Neural cell (in vitro differentiated cells): Measurements from ENCODE around the gene DEFB121. TPM values are rescaled to one million over a fixed set of nuclear protein-coding genes. Genes with fewer than 3 reads are reported as not detected.

Experiments used
- H2AFZ ChIP-seq: fragments of 200-600, 300-800 bp; sonication (generic), shearing (Covaris generic); 2 replicates; pipeline ENCODE4 v1.6.0; 2014; ENCODE audit warnings: low read depth, mild to moderate bottlenecking, antibody characterized with exemption, low read length, moderate library complexity
- H3F3A ChIP-seq: fragments of 200-600 bp; shearing (Covaris generic); 2 replicates; pipeline ENCODE4 v1.6.1; 2016; ENCODE audit warnings: mild to moderate bottlenecking, moderate library complexity, mixed read lengths, antibody characterized with exemption, low read length; ENCODE audit not compliant: insufficient read depth, poor library complexity, severe bottlenecking
- H3K27ac ChIP-seq: fragments of 200-600, 300-800 bp; sonication (generic), shearing (Covaris generic); 2 replicates; pipeline ENCODE4 v1.5.1; 2014; ENCODE audit warnings: mild to moderate bottlenecking, low read length, moderate library complexity
- H3K27me3 ChIP-seq: fragments of 300-800, 200-600 bp; sonication (generic), shearing (Covaris generic); 2 replicates; pipeline ENCODE4 v1.6.0; 2014; ENCODE audit warnings: mild to moderate bottlenecking, low read depth, low read length, moderate library complexity; ENCODE audit not compliant: insufficient read depth
- H3K36me3 ChIP-seq: fragments of 300-800, 200-600 bp; sonication (generic), shearing (Covaris generic); 2 replicates; pipeline ENCODE4 v1.5.1; 2014; ENCODE audit warnings: mild to moderate bottlenecking, antibody characterized with exemption, low read length, moderate library complexity; ENCODE audit not compliant: insufficient read depth
- H3K4me2 ChIP-seq: fragments of 300-800, 200-600 bp; sonication (generic), shearing (Covaris generic); 2 replicates; pipeline ENCODE4 v1.6.0; 2014; ENCODE audit warnings: mild to moderate bottlenecking, low read length
- H3K4me3 ChIP-seq: fragments of 300-800, 200-600 bp; sonication (generic), shearing (Covaris generic); 2 replicates; pipeline ENCODE4 v1.5.1; 2014; ENCODE audit warnings: mild to moderate bottlenecking, low read length, moderate library complexity
- H3K79me2 ChIP-seq: fragments of 200-600 bp; shearing (Covaris generic); replicated peaks from 2 replicates; pipeline ENCODE4 v1.6.0; 2014; ENCODE audit warnings: mild to moderate bottlenecking, low read length, moderate library complexity; ENCODE audit not compliant: insufficient read depth
- H3K9ac ChIP-seq: fragments of 300-800, 200-600 bp; sonication (generic), shearing (Covaris generic); 2 replicates; pipeline ENCODE4 v1.6.1; 2016; ENCODE audit warnings: mild to moderate bottlenecking, low read length, mixed read lengths
- H3K9me2 ChIP-seq: fragments of 200-600 bp; shearing (Covaris generic); 2 replicates; pipeline ENCODE4 v1.6.1; 2016; ENCODE audit warnings: mild to moderate bottlenecking, low read length, mixed read lengths; ENCODE audit not compliant: insufficient read depth
- H3K9me3 ChIP-seq: fragments of 200-600, 300-800 bp; sonication (generic), shearing (Covaris generic); 2 replicates; pipeline ENCODE4 v1.6.1; 2016; ENCODE audit warnings: mild to moderate bottlenecking, mixed run types, low read length, moderate library complexity, mixed read lengths
- H4K20me1 ChIP-seq: fragments of 200-600 bp; shearing (Covaris generic); 2 replicates; pipeline ENCODE4 v1.6.1; 2016; ENCODE audit warnings: mild to moderate bottlenecking, mixed run types; ENCODE audit not compliant: insufficient read depth
- CTCF ChIP-seq: fragments of 450-650 bp; IDR thresholded peaks from 2 replicates; pipeline ENCODE4 v1.5.1; 2014; ENCODE audit warnings: antibody characterized with exemption, mild to moderate bottlenecking, moderate library complexity; ENCODE audit not compliant: poor library complexity, severe bottlenecking
- EP300 ChIP-seq: fragments of 450-650 bp; conservative IDR thresholded peaks from 2 replicates; pipeline ENCODE4 v1.6.1; 2014; ENCODE audit warnings: antibody characterized with exemption, mild to moderate bottlenecking, moderate library complexity; ENCODE audit not compliant: poor library complexity, severe bottlenecking
- EZH2 ChIP-seq: fragments of 200-600, 300-800 bp; shearing (Covaris generic), sonication (generic); IDR thresholded peaks from 2 replicates; pipeline ENCODE4 v1.6.1; 2014; ENCODE audit warnings: antibody characterized with exemption, low read length, borderline replicate concordance, mild to moderate bottlenecking; ENCODE audit not compliant: insufficient read depth, poor library complexity, severe bottlenecking
- MXI1 ChIP-seq: fragments of 450-650 bp; conservative IDR thresholded peaks from 2 replicates; pipeline ENCODE4 v1.6.1; 2014; ENCODE audit warnings: antibody characterized with exemption, mild to moderate bottlenecking; ENCODE audit not compliant: poor library complexity, severe bottlenecking
- POLR2AphosphoS5 ChIP-seq: IDR thresholded peaks from 2 replicates; pipeline ENCODE4 v1.6.1; 2012
- RAD21 ChIP-seq: fragments of 450-650 bp; conservative IDR thresholded peaks from 2 replicates; pipeline ENCODE4 v1.6.1; 2014; ENCODE audit warnings: antibody characterized with exemption, mild to moderate bottlenecking, moderate library complexity
- SMC3 ChIP-seq: fragments of 450-650 bp; conservative IDR thresholded peaks from 2 replicates; pipeline ENCODE4 v1.6.1; 2014; ENCODE audit warnings: antibody characterized with exemption, mild to moderate bottlenecking, moderate library complexity; ENCODE audit not compliant: poor library complexity
- TAF1 ChIP-seq: IDR thresholded peaks from 2 replicates; pipeline ENCODE4 v1.6.1; 2012; ENCODE audit warnings: low read depth
- polyA plus RNA-seq: library from polyadenylated mRNA; depleted of rRNA; stranded (reverse); fragments of >200 nt; gene quantifications from 2 replicates; pipeline ENCODE4 v1.2.3, GENCODE V29; 2014
- TF ChIP-seq, protein P1 (sequence below): IDR thresholded peaks from 2 replicates; pipeline ENCODE4 v1.6.1; 2012; ENCODE audit warnings: borderline replicate concordance

The DEFB121 gene
- polyA plus RNA-seq, 1 donor from 2014 or later: not detected

DNA sequence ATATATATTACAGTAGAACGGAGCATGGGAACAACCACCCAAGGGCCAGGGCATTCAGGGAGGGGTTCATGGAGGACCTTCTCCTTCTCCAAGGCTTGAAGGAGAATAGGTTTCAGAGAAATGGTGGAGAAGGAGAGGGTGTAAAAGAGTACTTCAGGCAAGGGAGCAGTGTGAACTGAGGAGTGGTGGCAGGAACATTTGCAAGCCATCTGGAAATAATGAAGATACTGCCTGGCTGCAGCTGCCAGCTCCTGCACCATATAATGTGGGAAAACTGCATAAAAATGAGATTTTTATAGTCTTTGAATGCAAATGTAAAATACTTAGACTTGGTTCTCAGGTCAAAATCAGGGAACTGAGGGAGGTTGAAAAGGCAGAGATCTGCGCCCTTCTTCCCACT, 9.6 kb upstream of the DEFB121 start:
- H3K36me3 ChIP-seq: no peaks in the 10 kb centered on the region
- no peaks in the 10 kb centered on the region for H4K20me1 ChIP-seq
- H3K9ac ChIP-seq: no peak overlapping the region
- no peak overlapping the region for H2AFZ ChIP-seq
- no peak overlapping the region for H3K4me2 ChIP-seq
- H3K4me3 ChIP-seq: no peak overlapping the region
- no peaks in the 10 kb centered on the region for H3K27me3 ChIP-seq
- no peaks in the 10 kb centered on the region for H3K9me3 ChIP-seq
- no peaks in the 10 kb centered on the region for H3K9me2 ChIP-seq
- TF ChIP-seq EZH2 (no peak), SMC3 (no peak), CTCF (no peak), RAD21 (no peak), POLR2AphosphoS5 (no peak), TAF1 (no peak), MXI1 (no peak), EP300 (no peak)
- TF ChIP-seq, protein P1, sequence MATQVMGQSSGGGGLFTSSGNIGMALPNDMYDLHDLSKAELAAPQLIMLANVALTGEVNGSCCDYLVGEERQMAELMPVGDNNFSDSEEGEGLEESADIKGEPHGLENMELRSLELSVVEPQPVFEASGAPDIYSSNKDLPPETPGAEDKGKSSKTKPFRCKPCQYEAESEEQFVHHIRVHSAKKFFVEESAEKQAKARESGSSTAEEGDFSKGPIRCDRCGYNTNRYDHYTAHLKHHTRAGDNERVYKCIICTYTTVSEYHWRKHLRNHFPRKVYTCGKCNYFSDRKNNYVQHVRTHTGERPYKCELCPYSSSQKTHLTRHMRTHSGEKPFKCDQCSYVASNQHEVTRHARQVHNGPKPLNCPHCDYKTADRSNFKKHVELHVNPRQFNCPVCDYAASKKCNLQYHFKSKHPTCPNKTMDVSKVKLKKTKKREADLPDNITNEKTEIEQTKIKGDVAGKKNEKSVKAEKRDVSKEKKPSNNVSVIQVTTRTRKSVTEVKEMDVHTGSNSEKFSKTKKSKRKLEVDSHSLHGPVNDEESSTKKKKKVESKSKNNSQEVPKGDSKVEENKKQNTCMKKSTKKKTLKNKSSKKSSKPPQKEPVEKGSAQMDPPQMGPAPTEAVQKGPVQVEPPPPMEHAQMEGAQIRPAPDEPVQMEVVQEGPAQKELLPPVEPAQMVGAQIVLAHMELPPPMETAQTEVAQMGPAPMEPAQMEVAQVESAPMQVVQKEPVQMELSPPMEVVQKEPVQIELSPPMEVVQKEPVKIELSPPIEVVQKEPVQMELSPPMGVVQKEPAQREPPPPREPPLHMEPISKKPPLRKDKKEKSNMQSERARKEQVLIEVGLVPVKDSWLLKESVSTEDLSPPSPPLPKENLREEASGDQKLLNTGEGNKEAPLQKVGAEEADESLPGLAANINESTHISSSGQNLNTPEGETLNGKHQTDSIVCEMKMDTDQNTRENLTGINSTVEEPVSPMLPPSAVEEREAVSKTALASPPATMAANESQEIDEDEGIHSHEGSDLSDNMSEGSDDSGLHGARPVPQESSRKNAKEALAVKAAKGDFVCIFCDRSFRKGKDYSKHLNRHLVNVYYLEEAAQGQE: no peak
- no peak overlapping the region for H3K27ac ChIP-seq
- H3K79me2 ChIP-seq: no peaks in the 10 kb centered on the region
- H3F3A ChIP-seq: no peaks in the 10 kb centered on the region

- H3K9me3 ChIP-seq: no peaks in the 10 kb centered on the region
- no peaks in the 10 kb centered on the region for H3K27me3 ChIP-seq
- H2AFZ ChIP-seq: no peak overlapping the region
- no peaks in the 10 kb centered on the region for H3K36me3 ChIP-seq
- H3K79me2 ChIP-seq: no peaks in the 10 kb centered on the region
- no peak overlapping the region for H3K27ac ChIP-seq
- no peaks in the 10 kb centered on the region for H3F3A ChIP-seq
- no peak for TF ChIP-seq MXI1
- TF ChIP-seq TAF1: no peak
- TF ChIP-seq, protein P1: no peak
- TF ChIP-seq CTCF: no peak
- no peak for TF ChIP-seq EZH2
- TF ChIP-seq POLR2AphosphoS5: no peak
- no peak for TF ChIP-seq RAD21
- TF ChIP-seq SMC3: no peak
- TF ChIP-seq EP300: no peak
- no peaks in the 10 kb centered on the region for H4K20me1 ChIP-seq
- H3K9me2 ChIP-seq: no peaks in the 10 kb centered on the region
- H3K4me2 ChIP-seq: no peak overlapping the region
- no peak overlapping the region for H3K9ac ChIP-seq
- no peak overlapping the region for H3K4me3 ChIP-seq
Observed at GRCh38 chr20:31414381-31414780, 8.4 kb upstream of the DEFB121 start.
